HepG2 (cell line): ENCODE data around the gene GSTK1. TPM values are rescaled to one million over a fixed set of nuclear protein-coding genes. Genes with fewer than 3 reads are reported as not detected.

Source experiments
- AKAP8 ChIP-seq: sonication (generic); formaldehyde crosslinking; IDR thresholded peaks from 2 replicates; pipeline ENCODE4 v1.5.1; 2020; ENCODE audit warnings: mild to moderate bottlenecking, missing genetic modification reagents
- CHD4 ChIP-seq: fragments of 200-600 bp; sonication (generic); IDR thresholded peaks from 2 replicates; pipeline ENCODE4 v1.7.0; 2017; ENCODE audit warnings: mild to moderate bottlenecking, low read length, borderline replicate concordance
- GABPA ChIP-seq, 2 experiments: IDR thresholded peaks; 2 replicates each; pipeline ENCODE4 v1.6.1; 2011 to 2016; ENCODE audit warnings: low read depth in 2 of 2, low read length in 1 of 2, missing biosample characterization in 1 of 2, missing genetic modification characterization in 1 of 2
- SNAI1 ChIP-seq: sonication (generic); formaldehyde crosslinking; IDR thresholded peaks from 2 replicates; pipeline ENCODE4 v1.5.0; 2020; ENCODE audit warnings: mild to moderate bottlenecking, missing genetic modification reagents, borderline replicate concordance
- SOX6 ChIP-seq, 2 experiments: fragments of 450-650 bp in 1 of 2; sonication (generic) in 1 of 2; formaldehyde crosslinking in 1 of 2; IDR thresholded peaks; 2 replicates each; pipeline versions ENCODE4 v1.4.0 to v1.6.1; 2017 to 2020; ENCODE audit warnings: antibody characterized with exemption in 1 of 2, mild to moderate bottlenecking in 1 of 2, missing genetic modification reagents in 1 of 2
- SUZ12 ChIP-seq: fragments of 150-350 bp; IDR thresholded peaks from 2 replicates; pipeline ENCODE4 v1.6.1; 2014; ENCODE audit warnings: low read depth, low read length
- U2AF1 ChIP-seq: fragments of 200-400 bp; formaldehyde crosslinking; optimal IDR thresholded peaks from 2 replicates; pipeline ENCODE3; 2017; ENCODE audit warnings: mild to moderate bottlenecking, low read depth, low read length
- ZFP41 ChIP-seq: sonication (generic); formaldehyde crosslinking; IDR thresholded peaks from 2 replicates; pipeline ENCODE4 v1.4.0; 2020; ENCODE audit warnings: mild to moderate bottlenecking, missing genetic modification reagents, borderline replicate concordance
- ZNF292 ChIP-seq: sonication (generic); formaldehyde crosslinking; IDR thresholded peaks from 2 replicates; pipeline ENCODE4 v1.8.1; 2022; ENCODE audit warnings: mild to moderate bottlenecking, low read depth, missing genetic modification reagents, borderline replicate concordance
- ZNF296 ChIP-seq: sonication (generic); formaldehyde crosslinking; conservative IDR thresholded peaks from 2 replicates; pipeline ENCODE4 v1.5.0; 2020; ENCODE audit warnings: mild to moderate bottlenecking, missing genetic modification reagents
- ZNF777 ChIP-seq: sonication (generic); formaldehyde crosslinking; IDR thresholded peaks from 2 replicates; pipeline ENCODE4 v1.4.0; 2020; ENCODE audit warnings: missing genetic modification reagents
- polyA plus RNA-seq, 8 experiments: library from polyadenylated mRNA; depleted of rRNA in 3 of 8; stranded (reverse) in 7 of 8; unstranded in 1 of 8; fragments of >200 nt; fragmentation: Illumina TruSeq in 4 of 8; extraction: Trizol in 4 of 8; gene quantifications; 2 replicates each; pipeline versions ENCODE4 v1.2.1 to v1.2.3, GENCODE V29; 2011 to 2016; ENCODE audit warnings: low read depth in 4 of 8, missing spikeins in 1 of 8, mixed read lengths in 1 of 8; ENCODE audit not compliant: insufficient read depth in 1 of 8
- total RNA-seq, 5 experiments: library from RNA; depleted of rRNA; stranded (reverse); fragments of >200 nt; fragmentation: Illumina TruSeq; extraction: Trizol; gene quantifications; 2 replicates each; pipeline ENCODE4 v1.2.3, GENCODE V29; 2016; ENCODE audit warnings: low read depth in 1 of 5
- TF ChIP-seq, protein P1 (sequence below): sonication (generic); formaldehyde crosslinking; IDR thresholded peaks from 2 replicates; pipeline ENCODE4 v1.8.1; 2023; ENCODE audit warnings: missing genetic modification reagents, inconsistent platforms, borderline replicate concordance
- TF ChIP-seq, protein P2 (sequence below): sonication (generic); formaldehyde crosslinking; IDR thresholded peaks from 2 replicates; pipeline ENCODE4 v1.4.0; 2020; ENCODE audit warnings: mild to moderate bottlenecking, missing genetic modification reagents
- TF ChIP-seq, protein P3 (sequence below): sonication (generic); formaldehyde crosslinking; IDR thresholded peaks from one replicate; pipeline ENCODE4 v1.5.1; 2020; ENCODE audit warnings: mild to moderate bottlenecking, missing genetic modification reagents; ENCODE audit errors: not compliant biosample characterization

Gene GSTK1
- total and polyA plus RNA-seq, 2 of the 13 experiments (the other 11 are each of a cell fraction or from before 2014, with no cell fraction given), result 64.6 to 92.1 TPM

GRCh38 chr7:143287935-143288826, 24.9 kb downstream of the GSTK1 start, which contains the start of gene CASP2 (continued):
- TF ChIP-seq, protein P1, sequence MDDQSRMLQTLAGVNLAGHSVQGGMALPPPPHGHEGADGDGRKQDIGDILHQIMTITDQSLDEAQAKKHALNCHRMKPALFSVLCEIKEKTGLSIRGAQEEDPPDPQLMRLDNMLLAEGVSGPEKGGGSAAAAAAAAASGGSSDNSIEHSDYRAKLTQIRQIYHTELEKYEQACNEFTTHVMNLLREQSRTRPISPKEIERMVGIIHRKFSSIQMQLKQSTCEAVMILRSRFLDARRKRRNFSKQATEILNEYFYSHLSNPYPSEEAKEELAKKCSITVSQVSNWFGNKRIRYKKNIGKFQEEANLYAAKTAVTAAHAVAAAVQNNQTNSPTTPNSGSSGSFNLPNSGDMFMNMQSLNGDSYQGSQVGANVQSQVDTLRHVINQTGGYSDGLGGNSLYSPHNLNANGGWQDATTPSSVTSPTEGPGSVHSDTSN (CRISPR knock-in tag), result no peak
- TF ChIP-seq, protein P2, sequence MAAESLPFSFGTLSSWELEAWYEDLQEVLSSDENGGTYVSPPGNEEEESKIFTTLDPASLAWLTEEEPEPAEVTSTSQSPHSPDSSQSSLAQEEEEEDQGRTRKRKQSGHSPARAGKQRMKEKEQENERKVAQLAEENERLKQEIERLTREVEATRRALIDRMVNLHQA (CRISPR knock-in tag), result no peak
- TF ChIP-seq ZNF296 (CRISPR knock-in tag) (no peak), ZFP41 (CRISPR knock-in tag) (no peak), SNAI1 (CRISPR knock-in tag) (peak; percentile 88; the same call in 1 of the 2 replicates), ZNF777 (no peak; the same call in none of the 2 replicates), CHD4 (no peak), GABPA (IDR thresholded peaks at IDR 0.05; ENCODE audit: low read depth, low read length) (peak; percentile 25; the same call in 1 of the 2 replicates), GABPA (CRISPR knock-in tag; IDR thresholded peaks at IDR 0.05; ENCODE audit: low read depth) (no peak; the same call in 1 of the 2 replicates), U2AF1 (no peak), AKAP8 (CRISPR knock-in tag) (peak; percentile 64; the same call in 1 of the 2 replicates), SOX6 (IDR thresholded peaks at IDR 0.05) (no peak), SOX6 (CRISPR knock-in tag; IDR thresholded peaks at IDR 0.05) (peak; percentile 68), ZNF292 (CRISPR knock-in tag) (no peak), SUZ12 (no peak)
- TF ChIP-seq, protein P3, sequence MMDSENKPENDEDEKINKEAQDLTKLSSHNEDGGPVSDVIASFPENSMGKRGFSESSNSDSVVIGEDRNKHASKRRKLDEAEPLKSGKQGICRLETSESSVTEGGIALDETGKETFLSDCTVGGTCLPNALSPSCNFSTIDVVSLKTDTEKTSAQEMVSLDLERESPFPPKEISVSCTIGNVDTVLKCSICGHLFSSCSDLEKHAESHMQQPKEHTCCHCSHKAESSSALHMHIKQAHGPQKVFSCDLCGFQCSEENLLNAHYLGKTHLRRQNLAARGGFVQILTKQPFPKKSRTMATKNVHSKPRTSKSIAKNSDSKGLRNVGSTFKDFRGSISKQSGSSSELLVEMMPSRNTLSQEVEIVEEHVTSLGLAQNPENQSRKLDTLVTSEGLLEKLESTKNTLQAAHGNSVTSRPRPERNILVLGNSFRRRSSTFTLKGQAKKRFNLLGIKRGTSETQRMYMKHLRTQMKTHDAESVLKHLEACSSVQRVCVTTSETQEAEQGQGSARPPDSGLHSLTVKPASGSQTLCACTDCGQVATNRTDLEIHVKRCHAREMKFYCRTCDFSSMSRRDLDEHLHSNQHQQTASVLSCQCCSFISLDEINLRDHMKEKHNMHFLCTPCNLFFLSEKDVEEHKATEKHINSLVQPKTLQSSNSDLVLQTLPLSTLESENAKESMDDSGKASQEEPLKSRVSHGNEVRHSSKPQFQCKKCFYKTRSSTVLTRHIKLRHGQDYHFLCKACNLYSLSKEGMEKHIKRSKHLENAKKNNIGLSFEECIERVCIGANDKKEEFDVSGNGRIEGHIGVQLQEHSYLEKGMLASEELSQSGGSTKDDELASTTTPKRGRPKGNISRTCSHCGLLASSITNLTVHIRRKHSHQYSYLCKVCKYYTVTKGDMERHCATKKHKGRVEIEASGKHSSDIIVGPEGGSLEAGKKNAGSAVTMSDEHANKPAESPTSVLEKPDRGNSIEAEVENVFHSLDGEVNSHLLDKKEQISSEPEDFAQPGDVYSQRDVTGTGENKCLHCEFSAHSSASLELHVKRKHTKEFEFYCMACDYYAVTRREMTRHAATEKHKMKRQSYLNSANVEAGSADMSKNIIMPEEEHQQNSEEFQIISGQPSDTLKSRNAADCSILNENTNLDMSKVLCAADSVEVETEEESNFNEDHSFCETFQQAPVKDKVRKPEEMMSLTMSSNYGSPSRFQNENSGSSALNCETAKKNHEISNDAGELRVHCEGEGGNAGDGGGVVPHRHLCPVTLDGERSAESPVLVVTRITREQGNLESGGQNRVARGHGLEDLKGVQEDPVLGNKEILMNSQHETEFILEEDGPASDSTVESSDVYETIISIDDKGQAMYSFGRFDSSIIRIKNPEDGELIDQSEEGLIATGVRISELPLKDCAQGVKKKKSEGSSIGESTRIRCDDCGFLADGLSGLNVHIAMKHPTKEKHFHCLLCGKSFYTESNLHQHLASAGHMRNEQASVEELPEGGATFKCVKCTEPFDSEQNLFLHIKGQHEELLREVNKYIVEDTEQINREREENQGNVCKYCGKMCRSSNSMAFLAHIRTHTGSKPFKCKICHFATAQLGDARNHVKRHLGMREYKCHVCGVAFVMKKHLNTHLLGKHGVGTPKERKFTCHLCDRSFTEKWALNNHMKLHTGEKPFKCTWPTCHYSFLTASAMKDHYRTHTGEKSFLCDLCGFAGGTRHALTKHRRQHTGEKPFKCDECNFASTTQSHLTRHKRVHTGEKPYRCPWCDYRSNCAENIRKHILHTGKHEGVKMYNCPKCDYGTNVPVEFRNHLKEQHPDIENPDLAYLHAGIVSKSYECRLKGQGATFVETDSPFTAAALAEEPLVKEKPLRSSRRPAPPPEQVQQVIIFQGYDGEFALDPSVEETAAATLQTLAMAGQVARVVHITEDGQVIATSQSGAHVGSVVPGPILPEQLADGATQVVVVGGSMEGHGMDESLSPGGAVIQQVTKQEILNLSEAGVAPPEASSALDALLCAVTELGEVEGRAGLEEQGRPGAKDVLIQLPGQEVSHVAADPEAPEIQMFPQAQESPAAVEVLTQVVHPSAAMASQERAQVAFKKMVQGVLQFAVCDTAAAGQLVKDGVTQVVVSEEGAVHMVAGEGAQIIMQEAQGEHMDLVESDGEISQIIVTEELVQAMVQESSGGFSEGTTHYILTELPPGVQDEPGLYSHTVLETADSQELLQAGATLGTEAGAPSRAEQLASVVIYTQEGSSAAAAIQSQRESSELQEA (CRISPR knock-in tag), result no peak
